ENCODE measurements around the gene TRNP1.

TRNP1 gene

GRCh38 chr1:27009601-27010197 lies 16.2 kb downstream of the TRNP1 start:
- Histone ChIP-seq H3K4me3 (IDR thresholded peaks at IDR 0.05; ENCODE audit: insufficient read depth, low read depth, low read length) (no peak overlapping the region), H3K36me3 (ENCODE audit: insufficient read depth) (no peaks in the 10 kb centered on the region), H4K20me1 (ENCODE audit: insufficient read depth) (no peaks in the 10 kb centered on the region), H3K4me2 (no peak overlapping the region), H3K27me3 (ENCODE audit: insufficient read depth, low read depth) (no peaks in the 10 kb centered on the region), H2AFZ (ENCODE audit: low read depth) (no peak overlapping the region), H3K27ac (no peak overlapping the region), H3K79me2 (ENCODE audit: insufficient read depth, low read depth) (no peaks in the 10 kb centered on the region), H3K9ac (no peak overlapping the region), H3K4me1 (ENCODE audit: low read depth, poor library complexity, severe bottlenecking) (peaks cover 5% of the 10 kb centered on the region)
- no peak for TF ChIP-seq CTCF (conservative IDR thresholded peaks at IDR 0.05; ENCODE audit: low read depth, low read length)

GRCh38 chr1:27010226-27010994 lies 16.9 kb downstream of the TRNP1 start:
- no peak for TF ChIP-seq CTCF (conservative IDR thresholded peaks at IDR 0.05; ENCODE audit: low read depth, low read length)
- Histone ChIP-seq H4K20me1 (ENCODE audit: insufficient read depth) (no peaks in the 10 kb centered on the region), H3K4me1 (ENCODE audit: low read depth, poor library complexity, severe bottlenecking) (peaks cover 10% of the 10 kb centered on the region), H3K4me2 (no peak overlapping the region), H3K27me3 (ENCODE audit: insufficient read depth, low read depth) (no peaks in the 10 kb centered on the region), H3K79me2 (ENCODE audit: insufficient read depth, low read depth) (no peaks in the 10 kb centered on the region), H3K9ac (no peak overlapping the region), H2AFZ (ENCODE audit: low read depth) (no peak overlapping the region), H3K4me3 (IDR thresholded peaks at IDR 0.05; ENCODE audit: insufficient read depth, low read depth, low read length) (no peak overlapping the region), H3K27ac (no peak overlapping the region), H3K36me3 (ENCODE audit: insufficient read depth) (no peaks in the 10 kb centered on the region)

GRCh38 chr1:27011058-27011764 lies 17.7 kb downstream of the TRNP1 start:
- no peak overlapping the region for H3K4me3 ChIP-seq (IDR thresholded peaks at IDR 0.05; ENCODE audit: insufficient read depth, low read depth, low read length)
- no peaks in the 10 kb centered on the region for H4K20me1 ChIP-seq (ENCODE audit: insufficient read depth)
- no peak overlapping the region for H3K27ac ChIP-seq
- H3K36me3 ChIP-seq (ENCODE audit: insufficient read depth) = no peaks in the 10 kb centered on the region
- no peak for TF ChIP-seq CTCF (conservative IDR thresholded peaks at IDR 0.05; ENCODE audit: low read depth, low read length)
- no peak overlapping the region for H3K4me2 ChIP-seq
- no peak overlapping the region for H2AFZ ChIP-seq (ENCODE audit: low read depth)
- no peak overlapping the region for H3K9ac ChIP-seq
- H3K27me3 ChIP-seq (ENCODE audit: insufficient read depth, low read depth) = no peaks in the 10 kb centered on the region
- peaks cover 10% of the 10 kb centered on the region for H3K4me1 ChIP-seq (ENCODE audit: low read depth, poor library complexity, severe bottlenecking)
- H3K79me2 ChIP-seq (ENCODE audit: insufficient read depth, low read depth) = no peaks in the 10 kb centered on the region

GRCh38 chr1:27011976-27012563 lies 18.6 kb downstream of the TRNP1 start:
- no peak overlapping the region for H3K4me3 ChIP-seq (IDR thresholded peaks at IDR 0.05; ENCODE audit: insufficient read depth, low read depth, low read length)
- H3K79me2 ChIP-seq (ENCODE audit: insufficient read depth, low read depth) = no peaks in the 10 kb centered on the region
- no peak overlapping the region for H3K4me2 ChIP-seq
- peaks cover 10% of the 10 kb centered on the region for H3K4me1 ChIP-seq (ENCODE audit: low read depth, poor library complexity, severe bottlenecking)
- H3K27ac ChIP-seq = no peak overlapping the region
- H3K36me3 ChIP-seq (ENCODE audit: insufficient read depth) = no peaks in the 10 kb centered on the region
- H4K20me1 ChIP-seq (ENCODE audit: insufficient read depth) = no peaks in the 10 kb centered on the region
- H3K9ac ChIP-seq = no peak overlapping the region
- no peak overlapping the region for H2AFZ ChIP-seq (ENCODE audit: low read depth)
- H3K27me3 ChIP-seq (ENCODE audit: insufficient read depth, low read depth) = no peaks in the 10 kb centered on the region
- no peak for TF ChIP-seq CTCF (conservative IDR thresholded peaks at IDR 0.05; ENCODE audit: low read depth, low read length)

Data from KMS-11 (cell line).